GM13976 (cell line): Measurements from ENCODE around the gene AAGAB.
"Not testable (repeated sequence)": the region's sequence is repeated elsewhere in the genome, so short reads cannot be mapped to it uniquely, and the experiment has no call there.

Source experiments
- DNase-seq: peaks from one replicate; pipeline ENCODE4 v3.0.0; 2012; ENCODE audit warnings: low spot score
- in situ Hi-C: fragments of 300-500 bp; cut with MboI; formaldehyde crosslinking; loops from one replicate; pipeline ENCODE4 v1.12.0; 2022; ENCODE audit warnings: low sequenced_read_pairs, mixed read lengths, inconsistent platforms; ENCODE audit not compliant: unreplicated experiment
- TF ChIP-seq, protein P1 (sequence below): IDR thresholded peaks from 2 replicates; pipeline ENCODE4 v1.5.1; 2012; ENCODE audit warnings: borderline replicate concordance, mild to moderate bottlenecking; ENCODE audit not compliant: insufficient read depth; ENCODE audit errors: extremely low read depth, missing control alignments, control extremely low read depth

Gene AAGAB

DNA sequence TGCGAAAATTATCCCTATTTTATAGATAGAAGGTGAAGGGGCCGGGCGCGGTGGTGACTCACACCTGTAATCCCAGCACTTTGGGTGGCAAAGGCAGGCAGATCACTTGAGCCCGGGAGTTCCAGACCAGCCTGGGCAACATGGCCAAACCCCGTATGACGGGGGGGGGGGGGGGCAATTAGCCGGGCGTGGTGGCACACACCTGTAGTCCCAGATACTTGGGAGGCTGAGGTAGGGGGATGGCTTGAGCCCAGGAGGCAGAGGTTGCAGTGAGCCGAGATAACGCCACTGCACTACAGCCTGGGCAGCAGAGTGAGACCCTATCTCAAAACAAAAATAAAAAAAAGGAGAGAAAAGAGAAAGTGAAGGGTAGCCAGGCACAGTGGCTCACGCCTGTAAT, 1.4 kb downstream of the AAGAB start:
- no peak for DNase-seq
- in situ Hi-C loops, result no loop called here
- TF ChIP-seq, protein P1, sequence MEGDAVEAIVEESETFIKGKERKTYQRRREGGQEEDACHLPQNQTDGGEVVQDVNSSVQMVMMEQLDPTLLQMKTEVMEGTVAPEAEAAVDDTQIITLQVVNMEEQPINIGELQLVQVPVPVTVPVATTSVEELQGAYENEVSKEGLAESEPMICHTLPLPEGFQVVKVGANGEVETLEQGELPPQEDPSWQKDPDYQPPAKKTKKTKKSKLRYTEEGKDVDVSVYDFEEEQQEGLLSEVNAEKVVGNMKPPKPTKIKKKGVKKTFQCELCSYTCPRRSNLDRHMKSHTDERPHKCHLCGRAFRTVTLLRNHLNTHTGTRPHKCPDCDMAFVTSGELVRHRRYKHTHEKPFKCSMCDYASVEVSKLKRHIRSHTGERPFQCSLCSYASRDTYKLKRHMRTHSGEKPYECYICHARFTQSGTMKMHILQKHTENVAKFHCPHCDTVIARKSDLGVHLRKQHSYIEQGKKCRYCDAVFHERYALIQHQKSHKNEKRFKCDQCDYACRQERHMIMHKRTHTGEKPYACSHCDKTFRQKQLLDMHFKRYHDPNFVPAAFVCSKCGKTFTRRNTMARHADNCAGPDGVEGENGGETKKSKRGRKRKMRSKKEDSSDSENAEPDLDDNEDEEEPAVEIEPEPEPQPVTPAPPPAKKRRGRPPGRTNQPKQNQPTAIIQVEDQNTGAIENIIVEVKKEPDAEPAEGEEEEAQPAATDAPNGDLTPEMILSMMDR, result no peak

DNA sequence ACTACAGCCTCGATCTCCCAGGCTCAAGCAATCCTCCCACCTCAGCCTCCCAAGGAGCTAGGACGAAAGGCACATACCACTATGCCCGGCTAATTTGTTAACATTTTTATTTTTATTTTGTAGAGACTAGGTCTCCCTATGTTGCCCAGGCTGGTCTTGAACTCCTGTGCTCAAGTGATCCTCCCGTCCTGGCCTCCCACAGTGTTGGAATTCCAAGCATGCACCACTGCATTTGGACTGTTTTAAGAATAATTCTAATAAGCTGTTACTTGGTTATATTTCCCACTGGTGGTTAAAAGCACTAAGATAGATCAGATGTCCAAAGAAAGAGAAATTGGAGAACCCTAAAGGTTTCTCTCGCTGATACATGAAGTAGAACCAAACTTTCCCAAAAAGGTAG, 3.1 kb downstream of the AAGAB start:
- DNase-seq, result no peak
- TF ChIP-seq, protein P1, result no peak
- in situ Hi-C loops, result no loop called here

DNA sequence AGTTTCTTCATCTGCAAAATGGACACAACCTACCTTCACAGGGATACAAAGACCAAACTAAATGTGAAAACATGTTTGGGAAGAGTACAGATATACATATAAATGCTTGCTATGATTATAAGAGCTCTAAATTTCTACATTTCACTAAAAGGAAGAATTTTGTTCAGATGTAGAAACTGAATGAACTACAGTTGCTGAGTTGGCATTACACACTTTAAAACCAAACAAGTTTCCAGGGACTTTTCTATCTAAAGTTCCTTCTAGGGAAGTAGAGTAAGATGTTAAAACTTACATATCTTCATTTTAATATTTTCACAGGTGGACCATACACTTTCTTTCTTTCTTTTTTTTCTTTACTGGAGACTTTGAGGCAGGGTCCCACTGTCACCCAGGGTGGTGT, 4.6 kb downstream of the AAGAB start:
- in situ Hi-C loops, result no loop called here
- DNase-seq, result no peak
- TF ChIP-seq, protein P1, result no peak

DNA sequence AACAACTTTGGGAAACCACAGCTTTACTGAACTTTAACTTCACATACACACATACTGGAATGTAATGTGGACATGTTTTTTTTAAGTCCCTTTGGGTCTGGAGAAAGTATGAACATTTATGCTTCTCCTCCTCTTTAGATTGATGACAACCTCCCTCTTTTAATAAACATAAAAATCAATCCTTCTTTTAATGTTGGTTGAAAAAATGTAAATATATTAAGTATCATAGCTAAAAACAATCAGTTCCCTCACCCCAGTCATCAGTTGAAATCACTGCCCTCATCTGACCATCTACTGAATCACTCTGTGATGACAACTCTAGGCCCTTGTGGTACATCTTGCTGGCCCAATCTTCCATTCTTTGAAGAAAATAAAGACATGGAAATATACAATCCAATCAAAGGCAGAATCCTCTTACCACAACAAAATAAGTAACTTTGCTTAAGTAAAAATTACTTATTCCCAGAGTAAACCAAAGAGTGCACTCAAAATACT, 6.4 kb downstream of the AAGAB start:
- in situ Hi-C loops, result no loop called here
- no peak for DNase-seq
- TF ChIP-seq, protein P1, result no peak

DNA sequence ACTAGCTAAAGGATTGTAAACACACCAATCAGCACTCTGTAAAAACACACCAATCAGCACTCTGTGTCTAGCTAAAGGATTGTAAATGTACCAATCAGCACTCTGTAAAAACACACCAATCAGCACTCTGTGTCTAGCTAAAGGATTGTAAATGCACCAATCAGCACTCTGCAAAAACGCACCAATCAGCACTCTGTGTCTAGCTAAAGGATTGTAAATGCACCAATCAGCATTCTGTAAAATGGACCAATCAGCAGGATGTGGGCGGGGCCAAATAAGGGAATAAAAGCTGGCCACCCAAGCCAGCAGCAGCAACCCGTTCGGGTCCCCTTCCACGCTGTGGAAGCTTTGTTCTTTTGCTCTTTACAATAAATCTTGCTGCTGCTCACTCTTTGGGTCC, 7.9 kb downstream of the AAGAB start:
- in situ Hi-C loops, DNase-seq: not testable (repeated sequence)

DNA sequence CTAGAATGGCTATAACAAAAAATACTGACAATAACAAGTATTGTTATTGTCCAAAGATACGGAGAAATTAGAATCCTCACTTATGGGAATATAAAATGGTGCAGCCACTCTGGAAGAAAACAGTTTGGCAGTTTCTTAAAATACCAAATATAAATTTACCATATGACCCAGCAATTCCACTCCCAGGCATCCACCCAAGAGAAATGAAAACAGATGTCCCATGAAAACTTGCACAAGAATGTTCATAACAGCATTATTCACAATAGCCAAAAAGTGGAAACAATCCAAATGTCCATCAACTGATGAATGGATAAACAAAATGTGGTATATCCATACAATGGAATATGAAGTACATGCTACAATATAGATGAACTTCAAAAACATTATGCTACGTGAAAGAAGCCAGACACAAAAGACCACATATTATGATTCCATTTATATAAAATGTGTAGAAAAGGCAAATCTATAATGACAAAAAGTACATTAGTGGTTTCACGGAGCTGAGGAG, 9.4 kb downstream of the AAGAB start:
- DNase-seq, result no peak
- TF ChIP-seq, protein P1, result no peak
- in situ Hi-C loops, result no loop called here

DNA sequence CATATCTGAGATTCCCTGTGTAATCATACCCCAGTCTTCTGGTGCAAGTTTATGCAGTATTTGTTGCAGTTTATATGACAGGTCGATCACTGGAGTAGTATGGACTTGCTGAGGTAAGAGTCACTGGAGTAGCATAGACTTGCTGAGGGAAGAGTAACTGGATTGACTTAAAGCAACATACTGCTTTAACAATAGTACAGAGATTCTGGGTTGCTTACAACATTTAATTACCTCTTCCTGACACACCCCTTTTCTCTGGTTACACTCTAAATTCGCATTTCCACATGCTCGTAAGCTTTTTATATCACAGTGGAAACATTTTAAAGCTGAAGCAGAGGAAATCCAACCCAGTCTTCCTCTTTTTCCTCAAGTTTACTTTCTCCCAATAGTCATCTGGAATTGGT, 11.8 kb downstream of the AAGAB start:
- TF ChIP-seq, protein P1, result no peak
- DNase-seq, result no peak
- in situ Hi-C loops, result no loop called here
